ENCODE results near the gene AIFM2. TPM values are rescaled to one million over a fixed set of nuclear protein-coding genes. Genes with fewer than 3 reads are reported as not detected.

Gene AIFM2
- total and polyA plus RNA-seq, 9 of the 15 experiments (the other 6 are each of a cell fraction or from before 2014, with no cell fraction given) = 2.7 to 14.1 (median 9.2) TPM

DNA sequence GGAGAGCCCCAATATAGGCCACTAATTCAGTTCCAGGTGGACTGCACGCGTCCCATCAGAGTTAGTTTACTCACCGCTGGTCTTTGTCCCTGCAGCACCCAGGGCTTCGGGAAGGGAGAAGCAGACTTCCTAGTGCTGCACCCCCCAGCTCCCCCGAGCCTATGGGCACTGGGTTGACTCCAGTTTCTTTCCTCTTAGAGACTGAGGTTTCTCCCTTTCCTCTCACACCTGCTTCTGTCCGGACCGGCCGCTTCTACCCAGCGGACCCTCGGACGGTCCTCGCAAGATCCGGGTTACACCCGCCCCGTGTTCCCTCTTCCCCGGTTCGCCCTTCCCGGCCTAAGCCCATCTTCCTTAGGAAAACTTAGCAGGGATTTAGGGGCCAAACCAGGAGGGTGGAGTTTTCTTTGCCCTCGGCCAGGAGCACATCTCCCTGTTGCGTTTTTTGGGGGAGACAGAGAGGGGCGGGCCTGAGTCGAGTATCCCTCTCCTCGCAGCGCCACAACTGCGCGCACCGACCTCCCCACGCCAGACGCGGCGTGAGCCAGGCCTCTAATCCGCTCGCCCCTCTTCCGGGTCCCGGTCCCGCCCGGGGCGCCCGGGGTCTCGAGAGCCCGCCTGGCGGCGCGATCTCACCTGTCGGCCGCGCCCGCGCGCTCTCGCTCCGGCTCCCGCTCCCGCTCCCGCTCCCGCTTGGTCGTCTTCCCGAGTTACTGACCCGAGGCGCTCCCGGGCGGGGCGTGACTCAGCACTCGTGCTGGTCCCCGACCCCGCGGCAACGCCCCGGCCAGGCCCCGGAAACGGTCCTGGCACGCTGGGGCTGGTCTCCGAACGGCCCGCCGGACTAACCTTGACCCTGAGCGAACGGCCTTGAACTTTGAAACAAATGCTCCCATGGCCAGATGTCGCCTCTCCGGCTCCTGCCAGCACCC, at the start of gene AIFM2 (continued):
- no peak for TF ChIP-seq TSC22D4 (tag; IDR thresholded peaks at IDR 0.05)
- peak; percentile 83 for TF ChIP-seq ZNF316 (IDR thresholded peaks at IDR 0.05)
- TF ChIP-seq ARID1B (IDR thresholded peaks at IDR 0.05) = 0 out of 2 replicates have a peak, but pooled peaks have one; percentile 36
- TF ChIP-seq POLR2G (IDR thresholded peaks at IDR 0.05; ENCODE audit: low read depth, low read length) = peak; percentile 88
- no peak for TF ChIP-seq ZBTB49 (CRISPR knock-in tag; IDR thresholded peaks at IDR 0.05; ENCODE audit: borderline replicate concordance)
- no peak for TF ChIP-seq CSDE1 (IDR thresholded peaks at IDR 0.05)
- no peak for TF ChIP-seq FOXA3 (CRISPR knock-in tag; conservative IDR thresholded peaks at IDR 0.05 in 1 of 2, IDR thresholded peaks at IDR 0.05 in 1 of 2)
- no peak for TF ChIP-seq NR2C2 (CRISPR knock-in tag; IDR thresholded peaks at IDR 0.05)
- peak; percentile 95 for TF ChIP-seq NR2C2 (tag; IDR thresholded peaks at IDR 0.05)
- TF ChIP-seq CGGBP1 (CRISPR knock-in tag; IDR thresholded peaks at IDR 0.05) = no peak
- TF ChIP-seq HNRNPUL1 (IDR thresholded peaks at IDR 0.05; ENCODE audit: low read length) = no peak
- TF ChIP-seq TBL1XR1 (IDR thresholded peaks at IDR 0.05; ENCODE audit: low read length in 2 of 2) = no peak
- 0 out of 2 replicates have a peak, but pooled peaks have one; percentile 18 for TF ChIP-seq MITF (IDR thresholded peaks at IDR 0.05)
- peak; percentile 33 for TF ChIP-seq HMGN3 (IDR thresholded peaks at IDR 0.05; ENCODE audit: borderline replicate concordance, extremely low read depth, insufficient read length, low read depth, low read length)
- TF ChIP-seq, protein P1, sequence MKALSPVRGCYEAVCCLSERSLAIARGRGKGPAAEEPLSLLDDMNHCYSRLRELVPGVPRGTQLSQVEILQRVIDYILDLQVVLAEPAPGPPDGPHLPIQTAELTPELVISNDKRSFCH (CRISPR knock-in tag; IDR thresholded peaks at IDR 0.05) = no peak
- TF ChIP-seq, protein P1 (tag; IDR thresholded peaks at IDR 0.05) = 0 out of 2 replicates have a peak, but pooled peaks have one; percentile 38
- TF ChIP-seq RBM39 (optimal IDR thresholded peaks at IDR 0.05; ENCODE audit: low read depth, low read length) = no peak
- TF ChIP-seq SMAD2 (IDR thresholded peaks at IDR 0.05; ENCODE audit: low read depth, low read length) = no peak
- TF ChIP-seq C11orf30 (IDR thresholded peaks at IDR 0.05; ENCODE audit: low read depth) = peak; percentile 87
- no peak for TF ChIP-seq ZNF764 (CRISPR knock-in tag; IDR thresholded peaks at IDR 0.05; ENCODE audit: low read depth)
- TF ChIP-seq CAMTA2 (CRISPR knock-in tag; conservative IDR thresholded peaks at IDR 0.05) = no peak
- TF ChIP-seq, protein P2, sequence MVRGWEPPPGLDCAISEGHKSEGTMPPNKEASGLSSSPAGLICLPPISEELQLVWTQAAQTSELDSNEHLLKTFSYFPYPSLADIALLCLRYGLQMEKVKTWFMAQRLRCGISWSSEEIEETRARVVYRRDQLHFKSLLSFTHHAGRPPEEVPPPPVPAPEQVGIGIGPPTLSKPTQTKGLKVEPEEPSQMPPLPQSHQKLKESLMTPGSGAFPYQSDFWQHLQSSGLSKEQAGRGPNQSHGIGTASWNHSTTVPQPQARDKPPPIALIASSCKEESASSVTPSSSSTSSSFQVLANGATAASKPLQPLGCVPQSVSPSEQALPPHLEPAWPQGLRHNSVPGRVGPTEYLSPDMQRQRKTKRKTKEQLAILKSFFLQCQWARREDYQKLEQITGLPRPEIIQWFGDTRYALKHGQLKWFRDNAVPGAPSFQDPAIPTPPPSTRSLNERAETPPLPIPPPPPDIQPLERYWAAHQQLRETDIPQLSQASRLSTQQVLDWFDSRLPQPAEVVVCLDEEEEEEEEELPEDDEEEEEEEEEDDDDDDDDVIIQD (CRISPR knock-in tag; IDR thresholded peaks at IDR 0.05) = no peak
